ENCODE measurements around the gene DDX4.
"Not testable (repeated sequence)": the region's sequence is repeated elsewhere in the genome, so short reads cannot be mapped to it uniquely, and the experiment has no call there.

The DDX4 gene

GRCh38 chr5:55737793-55738192 is at the start of gene DDX4:
DDX4 (plus strand) TSS chr5:55738061; CDS start chr5:55738964, 903 bp downstream.
- H3K4me3 ChIP-seq (ENCODE audit: low read depth in 1 of 2, low read length in 1 of 2) = no peak within 1 kb of the TSS
- no peaks in the 10 kb centered on the region for H3K9me3 ChIP-seq
- H3K27me3 ChIP-seq = peaks cover 4% of the 10 kb centered on the region
- no peaks in the 10 kb centered on the region for H3K36me3 ChIP-seq
- TF ChIP-seq CTCF (IDR thresholded peaks at IDR 0.05) = no peak
- no peaks in the 10 kb centered on the region for H3K4me1 ChIP-seq (ENCODE audit: control insufficient read depth in 1 of 2, insufficient read depth in 1 of 2, low read depth in 1 of 2, low read length in 1 of 2)
- no peak within 1 kb of the TSS for H3K27ac ChIP-seq

GRCh38 chr5:55691265-55692105 is 46.4 kb upstream of the DDX4 start:
- no peak overlapping the region for H3K4me3 ChIP-seq (ENCODE audit: low read depth in 1 of 2, low read length in 1 of 2)
- no peak for TF ChIP-seq CTCF (IDR thresholded peaks at IDR 0.05)
- no peaks in the 10 kb centered on the region for H3K27me3 ChIP-seq
- H3K27ac ChIP-seq = no peak overlapping the region
- H3K4me1 ChIP-seq (ENCODE audit: control insufficient read depth in 1 of 2, insufficient read depth in 1 of 2, low read depth in 1 of 2, low read length in 1 of 2) = no peaks in the 10 kb centered on the region
- no peaks in the 10 kb centered on the region for H3K36me3 ChIP-seq
- H3K9me3 ChIP-seq = no peaks in the 10 kb centered on the region

GRCh38 chr5:55692106-55692417 is 45.8 kb upstream of the DDX4 start:
- no peaks in the 10 kb centered on the region for H3K9me3 ChIP-seq
- no peaks in the 10 kb centered on the region for H3K36me3 ChIP-seq
- TF ChIP-seq CTCF (IDR thresholded peaks at IDR 0.05) = no peak
- H3K4me1 ChIP-seq (ENCODE audit: control insufficient read depth in 1 of 2, insufficient read depth in 1 of 2, low read depth in 1 of 2, low read length in 1 of 2) = no peaks in the 10 kb centered on the region
- H3K27ac ChIP-seq = no peak overlapping the region
- no peak overlapping the region for H3K4me3 ChIP-seq (ENCODE audit: low read depth in 1 of 2, low read length in 1 of 2)
- H3K27me3 ChIP-seq = no peaks in the 10 kb centered on the region

GRCh38 chr5:55692509-55692908 is 45.4 kb upstream of the DDX4 start:
- no peak overlapping the region for H3K4me3 ChIP-seq (ENCODE audit: low read depth in 1 of 2, low read length in 1 of 2)
- no peak overlapping the region for H3K27ac ChIP-seq
- H3K36me3 ChIP-seq = no peaks in the 10 kb centered on the region
- TF ChIP-seq CTCF (IDR thresholded peaks at IDR 0.05) = no peak
- H3K4me1 ChIP-seq (ENCODE audit: control insufficient read depth in 1 of 2, insufficient read depth in 1 of 2, low read depth in 1 of 2, low read length in 1 of 2) = no peaks in the 10 kb centered on the region
- H3K9me3 ChIP-seq = no peaks in the 10 kb centered on the region
- no peaks in the 10 kb centered on the region for H3K27me3 ChIP-seq

GRCh38 chr5:55694152-55694830 is 43.6 kb upstream of the DDX4 start:
- Histone ChIP-seq H3K4me1 (ENCODE audit: control insufficient read depth in 1 of 2, insufficient read depth in 1 of 2, low read depth in 1 of 2, low read length in 1 of 2) (no peaks in the 10 kb centered on the region), H3K36me3 (no peaks in the 10 kb centered on the region), H3K9me3 (no peaks in the 10 kb centered on the region), H3K27ac (no peak overlapping the region), H3K27me3 (no peaks in the 10 kb centered on the region), H3K4me3 (ENCODE audit: low read depth in 1 of 2, low read length in 1 of 2) (no peak overlapping the region)
- TF ChIP-seq CTCF (IDR thresholded peaks at IDR 0.05) = no peak

GRCh38 chr5:55696704-55697103 is 41.2 kb upstream of the DDX4 start:
- H3K4me3 ChIP-seq (ENCODE audit: low read depth in 1 of 2, low read length in 1 of 2); H3K9me3 ChIP-seq; H3K27ac ChIP-seq; H3K4me1 ChIP-seq (ENCODE audit: control insufficient read depth in 1 of 2, insufficient read depth in 1 of 2, low read depth in 1 of 2, low read length in 1 of 2); H3K27me3 ChIP-seq; H3K36me3 ChIP-seq: not testable (repeated sequence)

Measured in neutrophil (primary cell).